ENCODE data around the gene NCBP3. TPM values are rescaled to one million over a fixed set of nuclear protein-coding genes. Genes with fewer than 3 reads are reported as not detected.

The NCBP3 gene
- polyA plus RNA-seq, 1 experiment, result 9.7 TPM

DNA sequence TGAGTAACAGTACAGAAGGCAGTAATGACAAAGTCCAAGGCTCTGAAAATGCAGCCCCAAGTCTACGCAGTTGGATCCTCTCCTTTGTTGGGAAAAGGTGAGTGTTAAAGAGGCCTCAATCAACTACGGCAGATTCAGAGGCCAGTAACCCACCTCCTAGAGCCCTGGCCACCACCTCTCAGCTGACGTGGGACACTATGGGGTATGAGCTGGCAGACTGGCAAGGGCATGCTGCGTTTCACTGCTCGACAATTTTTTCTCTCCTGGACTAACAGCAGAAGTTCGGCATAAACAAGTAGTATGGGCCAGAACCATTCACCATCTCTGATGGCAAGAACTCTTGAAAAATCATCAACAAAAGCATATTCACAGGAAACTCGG is 17.2 kb downstream of the NCBP3 start:
- Histone ChIP-seq H3K27me3 (ENCODE audit: control insufficient read depth, insufficient read depth, low read length) (no peaks in the 10 kb centered on the region), H3K36me3 (ENCODE audit: control insufficient read depth, insufficient read depth, low read length) (peaks cover 4% of the 10 kb centered on the region), H3K4me3 (ENCODE audit: low read depth, low read length) (no peak overlapping the region)
- ChIA-PET CTCF (interaction anchor here (0.9 to 7.0 kb wide), 9 partner anchors 8 to 150 kb away, joined by 3 to 160 read pairs (median 13); partner anchors contain the start of gene NCBP3), POLR2A (no interaction called here)
- TF ChIP-seq, protein P1, sequence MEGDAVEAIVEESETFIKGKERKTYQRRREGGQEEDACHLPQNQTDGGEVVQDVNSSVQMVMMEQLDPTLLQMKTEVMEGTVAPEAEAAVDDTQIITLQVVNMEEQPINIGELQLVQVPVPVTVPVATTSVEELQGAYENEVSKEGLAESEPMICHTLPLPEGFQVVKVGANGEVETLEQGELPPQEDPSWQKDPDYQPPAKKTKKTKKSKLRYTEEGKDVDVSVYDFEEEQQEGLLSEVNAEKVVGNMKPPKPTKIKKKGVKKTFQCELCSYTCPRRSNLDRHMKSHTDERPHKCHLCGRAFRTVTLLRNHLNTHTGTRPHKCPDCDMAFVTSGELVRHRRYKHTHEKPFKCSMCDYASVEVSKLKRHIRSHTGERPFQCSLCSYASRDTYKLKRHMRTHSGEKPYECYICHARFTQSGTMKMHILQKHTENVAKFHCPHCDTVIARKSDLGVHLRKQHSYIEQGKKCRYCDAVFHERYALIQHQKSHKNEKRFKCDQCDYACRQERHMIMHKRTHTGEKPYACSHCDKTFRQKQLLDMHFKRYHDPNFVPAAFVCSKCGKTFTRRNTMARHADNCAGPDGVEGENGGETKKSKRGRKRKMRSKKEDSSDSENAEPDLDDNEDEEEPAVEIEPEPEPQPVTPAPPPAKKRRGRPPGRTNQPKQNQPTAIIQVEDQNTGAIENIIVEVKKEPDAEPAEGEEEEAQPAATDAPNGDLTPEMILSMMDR (IDR thresholded peaks at IDR 0.05; ENCODE audit: insufficient read depth, low read depth, low read length), result no peak
- DNase-seq (ENCODE audit: low read depth), result no peak

DNA sequence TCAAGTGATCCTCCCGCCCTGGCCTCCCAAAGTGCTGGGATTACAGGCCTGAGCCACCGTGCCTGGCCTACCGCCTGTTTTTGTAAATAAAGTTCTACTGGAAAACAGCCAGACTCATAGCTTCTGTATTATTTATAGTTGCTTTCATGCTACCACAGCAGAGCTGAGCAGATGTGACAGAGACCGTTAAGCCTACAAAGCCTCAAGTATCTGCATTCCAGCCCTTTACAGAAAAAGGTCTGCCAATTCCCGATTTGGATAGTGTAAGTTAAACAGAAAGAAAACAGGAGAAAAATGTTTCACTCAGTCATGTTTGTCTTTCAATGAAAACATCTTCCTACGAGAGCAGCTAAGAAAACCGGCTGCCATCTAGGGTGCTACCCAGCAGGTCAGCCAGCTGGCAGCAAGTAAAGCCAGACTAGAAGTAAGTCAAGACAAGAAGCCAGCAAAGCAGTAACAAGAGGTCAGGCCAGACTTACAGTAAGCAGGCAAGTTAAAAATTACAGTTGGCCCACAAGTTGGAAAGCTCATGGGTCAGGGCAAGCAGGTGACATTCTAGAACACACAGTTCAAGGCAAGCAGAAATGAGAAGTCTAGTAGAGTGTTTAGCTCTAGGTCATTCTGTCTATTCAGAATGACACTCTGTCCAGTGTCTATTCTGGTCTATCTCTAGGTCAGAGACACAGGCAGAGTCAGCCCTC is 17.7 kb downstream of the NCBP3 start:
- peaks cover 4% of the 10 kb centered on the region for H3K36me3 ChIP-seq (ENCODE audit: control insufficient read depth, insufficient read depth, low read length)
- POLR2A ChIA-PET, result no interaction called here
- DNase-seq (ENCODE audit: low read depth), result no peak
- H3K4me3 ChIP-seq (ENCODE audit: low read depth, low read length), result no peak overlapping the region
- CTCF ChIA-PET, result interaction anchor here (0.6 to 7.0 kb wide), 13 partner anchors 9 to 126 kb away, joined by 3 to 160 read pairs (median 7); partner anchors contain the start of gene NCBP3
- H3K27me3 ChIP-seq (ENCODE audit: control insufficient read depth, insufficient read depth, low read length), result no peaks in the 10 kb centered on the region
- TF ChIP-seq, protein P1 (IDR thresholded peaks at IDR 0.05; ENCODE audit: insufficient read depth, low read depth, low read length), result no peak

DNA sequence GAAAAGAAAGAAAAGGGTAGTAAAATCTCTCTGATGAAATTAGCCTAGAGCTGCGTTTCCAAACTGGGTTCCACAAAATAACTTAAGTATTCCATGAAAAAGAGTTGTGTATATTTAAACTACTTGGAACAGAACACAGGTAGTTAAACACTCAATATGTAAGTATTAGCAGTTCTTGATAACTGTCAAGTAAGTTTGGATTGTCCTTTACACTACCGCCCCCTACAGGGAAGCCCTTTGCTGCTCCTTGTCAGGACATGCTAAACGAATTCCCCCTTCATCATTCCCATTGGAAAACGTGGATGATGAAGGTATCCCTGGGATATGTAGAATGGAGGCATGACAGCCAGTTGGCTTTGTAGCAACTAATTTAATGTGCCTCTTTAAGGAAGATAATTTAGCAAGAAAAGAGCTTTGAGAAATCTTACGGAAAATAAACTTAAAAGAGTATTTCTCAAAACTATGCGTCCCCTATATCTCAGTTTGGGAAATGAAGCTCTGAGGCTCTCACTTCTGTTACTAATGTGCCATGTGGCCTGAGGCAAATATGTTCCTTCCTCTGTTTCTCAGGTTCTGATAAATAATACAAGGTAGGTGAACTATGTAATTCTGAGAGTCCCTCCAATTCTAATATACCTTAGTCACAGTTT is 18.8 kb downstream of the NCBP3 start:
- Histone ChIP-seq H3K4me3 (ENCODE audit: low read depth, low read length) (no peak overlapping the region), H3K27me3 (ENCODE audit: control insufficient read depth, insufficient read depth, low read length) (no peaks in the 10 kb centered on the region), H3K36me3 (ENCODE audit: control insufficient read depth, insufficient read depth, low read length) (peaks cover 4% of the 10 kb centered on the region)
- CTCF ChIA-PET, result interaction anchor here (0.6 to 7.0 kb wide), 16 partner anchors 10 to 779 kb away, joined by 3 to 160 read pairs (median 4); partner anchors contain the start of genes NCBP3 and TAX1BP3
- POLR2A ChIA-PET, result no interaction called here
- no peak for DNase-seq (ENCODE audit: low read depth)
- TF ChIP-seq, protein P1 (IDR thresholded peaks at IDR 0.05; ENCODE audit: insufficient read depth, low read depth, low read length), result peak; percentile 70

DNA sequence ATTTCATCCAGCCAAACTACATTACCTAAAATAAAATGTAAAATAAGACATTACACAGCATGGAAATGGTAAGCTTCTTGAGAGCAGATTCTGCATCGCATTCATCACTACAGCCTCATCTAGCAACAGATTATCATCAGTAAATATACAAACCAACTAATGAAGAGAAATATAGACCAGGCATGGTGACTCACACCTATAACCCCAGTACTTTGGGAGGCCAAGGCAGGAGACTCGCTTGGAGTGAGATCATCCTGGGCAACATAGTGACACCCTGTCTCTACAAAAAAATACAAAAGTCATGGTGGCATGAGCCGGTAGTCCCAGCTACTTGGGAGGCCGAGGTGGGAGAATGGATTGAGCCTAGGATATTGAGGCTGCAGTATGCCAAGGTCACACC is 19.9 kb downstream of the NCBP3 start:
- Histone ChIP-seq H3K36me3 (ENCODE audit: control insufficient read depth, insufficient read depth, low read length) (peaks cover 4% of the 10 kb centered on the region), H3K27me3 (ENCODE audit: control insufficient read depth, insufficient read depth, low read length) (no peaks in the 10 kb centered on the region), H3K4me3 (ENCODE audit: low read depth, low read length) (no peak overlapping the region)
- CTCF ChIA-PET, result interaction anchor here (0.8 to 7.0 kb wide), 6 partner anchors 9 to 90 kb away, joined by 3 to 160 read pairs (median 12); partner anchors contain the start of gene NCBP3
- POLR2A ChIA-PET, result no interaction called here
- no peak for DNase-seq (ENCODE audit: low read depth)
- TF ChIP-seq, protein P1 (IDR thresholded peaks at IDR 0.05; ENCODE audit: insufficient read depth, low read depth, low read length), result no peak

DNA sequence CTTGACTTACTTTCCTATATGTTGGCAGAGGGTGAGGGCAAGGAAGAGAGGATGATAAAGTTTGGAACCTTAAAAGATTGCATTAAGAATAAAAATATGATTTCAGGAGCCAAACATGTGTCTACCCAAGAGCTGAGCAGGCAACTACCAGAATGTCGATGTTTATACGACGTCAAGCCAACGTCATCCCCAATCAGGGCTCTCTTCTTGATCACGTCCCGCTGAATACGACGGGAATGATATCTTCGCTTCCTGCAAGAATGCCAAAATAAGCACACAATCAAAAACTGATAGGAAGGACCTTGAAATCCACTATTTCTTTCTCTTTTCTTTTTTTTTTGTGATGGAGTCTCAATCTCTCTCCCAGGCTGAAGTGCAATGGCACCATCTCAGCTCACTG is 24.9 kb downstream of the NCBP3 start:
- CTCF ChIA-PET, result interaction anchor here (0.9 to 3.0 kb wide), 4 partner anchors 16 to 83 kb away, joined by 3 to 18 read pairs (median 3); no protein-coding TSS in a partner anchor
- POLR2A ChIA-PET, result no interaction called here
- Histone ChIP-seq H3K4me3 (ENCODE audit: low read depth, low read length) (no peak overlapping the region), H3K27me3 (ENCODE audit: control insufficient read depth, insufficient read depth, low read length) (no peaks in the 10 kb centered on the region), H3K36me3 (ENCODE audit: control insufficient read depth, insufficient read depth, low read length) (peaks cover 12% of the 10 kb centered on the region)
- no peak for DNase-seq (ENCODE audit: low read depth)
- TF ChIP-seq, protein P1 (IDR thresholded peaks at IDR 0.05; ENCODE audit: insufficient read depth, low read depth, low read length), result no peak
